Smooth muscle cell (in vitro differentiated cells): ENCODE data around the gene RBBP4. TPM values are rescaled to one million over a fixed set of nuclear protein-coding genes. Genes with fewer than 3 reads are reported as not detected.

Experiments
- DNase-seq: peaks from one replicate; lab custom pipeline; 2025; ENCODE audit not compliant: unreplicated experiment; lab: John Stamatoyannopoulos, UW
- H2AFZ ChIP-seq: fragments of 200-600 bp; sonication (generic); 2 replicates; pipeline ENCODE4 v1.6.0; 2016; ENCODE audit warnings: antibody characterized with exemption, low read depth, mild to moderate bottlenecking
- H3F3A ChIP-seq: fragments of 200-600 bp; sonication (generic); 2 replicates; pipeline ENCODE4 v1.6.0; 2017; ENCODE audit warnings: antibody characterized with exemption, low read depth
- H3K27ac ChIP-seq: fragments of 200-600 bp; sonication (generic); 2 replicates; pipeline ENCODE4 v1.5.1; 2016; ENCODE audit warnings: low read depth, mild to moderate bottlenecking
- H3K27me3 ChIP-seq: fragments of 200-600 bp; sonication (generic); 2 replicates; pipeline ENCODE4 v1.6.1; 2016; ENCODE audit warnings: low read depth, mild to moderate bottlenecking
- H3K36me3 ChIP-seq: fragments of 200-600 bp; sonication (generic); 2 replicates; pipeline ENCODE4 v1.5.1; 2016; ENCODE audit warnings: low read depth
- H3K4me1 ChIP-seq: fragments of 200-600 bp; sonication (generic); 2 replicates; pipeline ENCODE4 v1.5.1; 2016; ENCODE audit warnings: low read depth
- H3K4me2 ChIP-seq: fragments of 200-600 bp; sonication (generic); 2 replicates; pipeline ENCODE4 v1.6.0; 2016; ENCODE audit warnings: mild to moderate bottlenecking
- H3K4me3 ChIP-seq: fragments of 200-600 bp; sonication (generic); 2 replicates; pipeline ENCODE4 v1.5.1; 2016; ENCODE audit warnings: mild to moderate bottlenecking
- H3K79me2 ChIP-seq: fragments of 200-600 bp; sonication (generic); 2 replicates; pipeline ENCODE4 v1.6.0; 2016; ENCODE audit warnings: low read depth, mild to moderate bottlenecking
- H3K9ac ChIP-seq: fragments of 200-600 bp; sonication (generic); 2 replicates; pipeline ENCODE4 v1.6.0; 2016; ENCODE audit warnings: low read depth
- H3K9me3 ChIP-seq: fragments of 200-600 bp; sonication (generic); replicated peaks from 2 replicates; pipeline ENCODE4 v1.5.1; 2016; ENCODE audit warnings: low read depth
- H4K20me1 ChIP-seq: fragments of 200-600 bp; sonication (generic); 2 replicates; pipeline ENCODE4 v1.6.0; 2016; ENCODE audit warnings: low read depth
- CTCF ChIP-seq: fragments of 200-600 bp; sonication (generic); IDR thresholded peaks from 2 replicates; pipeline ENCODE4 v1.5.1; 2017; ENCODE audit warnings: borderline replicate concordance, mild to moderate bottlenecking, antibody characterized with exemption; ENCODE audit not compliant: insufficient read depth, poor library complexity, severe bottlenecking
- WGBS: methylation state at CpG from one replicate; pipeline ENCODE4 v1.1.7; 2016; ENCODE audit warnings: low lambda C conversion rate; 5-methylcytosine and 5-hydroxymethylcytosine counted together
- polyA plus RNA-seq: library from polyadenylated mRNA; unstranded; fragments of >200 nt; fragmentation: Nextera tagmentation; extraction: Ambion mirVana; gene quantifications from 2 replicates; pipeline ENCODE4 v1.2.1, GENCODE V29; 2016
- total RNA-seq: library from RNA; depleted of rRNA; stranded (reverse); fragments of >200 nt; gene quantifications from 2 replicates; pipeline ENCODE4 v1.2.3, GENCODE V29; 2014

The RBBP4 gene
- total and polyA plus RNA-seq, 2 experiments from 2014 or later: 139 to 140 TPM

GRCh38 chr1:32701421-32701911 is 50.5 kb downstream of the RBBP4 start:
- Histone ChIP-seq H3F3A (no peaks in the 10 kb centered on the region), H3K36me3 (no peaks in the 10 kb centered on the region), H3K4me3 (peak overlapping the region; percentile 84), H3K27ac (peak overlapping the region; percentile 37), H3K79me2 (no peaks in the 10 kb centered on the region), H3K4me2 (peak overlapping the region; percentile 99), H3K4me1 (peaks cover 15% of the 10 kb centered on the region), H4K20me1 (no peaks in the 10 kb centered on the region), H3K9me3 (no peaks in the 10 kb centered on the region), H3K27me3 (no peaks in the 10 kb centered on the region), H3K9ac (no peak overlapping the region), H2AFZ (no peak overlapping the region)
- no peak for TF ChIP-seq CTCF
- DNase-seq: no peak
- WGBS: 46% methylated on average over 6 of the region's 6 CpGs

GRCh38 chr1:32701951-32702598 is 51.1 kb downstream of the RBBP4 start:
- Histone ChIP-seq H3K9ac (peak overlapping the region; percentile 83), H3F3A (no peaks in the 10 kb centered on the region), H3K79me2 (no peaks in the 10 kb centered on the region), H3K9me3 (no peaks in the 10 kb centered on the region), H3K4me2 (peak overlapping the region; percentile 99), H3K27me3 (no peaks in the 10 kb centered on the region), H3K27ac (peak overlapping the region; percentile 37), H2AFZ (peak overlapping the region; percentile 7), H3K4me1 (peaks cover 15% of the 10 kb centered on the region), H4K20me1 (no peaks in the 10 kb centered on the region), H3K4me3 (peak overlapping the region; percentile 84), H3K36me3 (no peaks in the 10 kb centered on the region)
- 16% methylated on average over 15 of the region's 27 CpGs for WGBS
- no peak for DNase-seq
- no peak for TF ChIP-seq CTCF

- no peaks in the 10 kb centered on the region for H4K20me1 ChIP-seq
- WGBS: 1% methylated on average over 55 of the region's 70 CpGs
- peak within 1 kb of the TSS; percentile 99 for H3K4me2 ChIP-seq
- no peak for TF ChIP-seq CTCF
- H3F3A ChIP-seq: no peaks in the 10 kb centered on the region
- H2AFZ ChIP-seq: peak within 1 kb of the TSS; percentile 93
- H3K4me3 ChIP-seq: peak within 1 kb of the TSS; percentile 84
- peaks cover 15% of the 10 kb centered on the region for H3K4me1 ChIP-seq
- H3K79me2 ChIP-seq: no peaks in the 10 kb centered on the region
- peak within 1 kb of the TSS; percentile 83 for H3K9ac ChIP-seq
- no peaks in the 10 kb centered on the region for H3K36me3 ChIP-seq
- H3K27ac ChIP-seq: peak within 1 kb of the TSS; percentile 84
- no peak for DNase-seq
- no peaks in the 10 kb centered on the region for H3K27me3 ChIP-seq
- H3K9me3 ChIP-seq: no peaks in the 10 kb centered on the region
These were observed 51.8 kb downstream of the RBBP4 start, which contains the start of gene SYNC for GRCh38 chr1:32702599-32703478. Gene SYNC, minus strand, starts transcription at chr1:32702770. Its CDS starts 110 bp downstream, at chr1:32702660.
